IMR-90 (cell line): Measurements from ENCODE around the gene ITGA1. TPM values are rescaled to one million over a fixed set of nuclear protein-coding genes. Genes with fewer than 3 reads are reported as not detected.

Experiments used
- ATAC-seq: fragments of 200-7000 bp; cut with Tn5 transposase; 2 replicates; pipeline ENCODE4 v1.9.1; 2020; ENCODE audit warnings: low read depth, mild to moderate bottlenecking, moderate library complexity
- BruUV-seq: library from RNA; stranded (reverse); fragments of 400-500 nt; replicated peaks from 2 replicates; lab custom pipeline; 2021; lab: Mats Ljungman, UMichigan
- CTCF ChIA-PET: fragments of 300-600 bp; formaldehyde crosslinking; extraction: SDS; loops from one replicate; lab custom pipeline; 2021; ENCODE audit warnings: antibody characterized with exemption; lab: Yijun Ruan, JAX
- POLR2A ChIA-PET: fragments of 300-600 bp; sonication (Branson Sonifier 250); formaldehyde crosslinking; loops from one replicate; lab custom pipeline; 2022; ENCODE audit warnings: antibody characterized with exemption; ENCODE audit not compliant: unreplicated experiment; lab: Charles Lee
- DNase-seq: peaks from one replicate; pipeline ENCODE4 v3.0.0; 2013
- H2AFZ ChIP-seq: replicated peaks from 2 replicates; pipeline ENCODE3; 2013; ENCODE audit warnings: low read length, mild to moderate bottlenecking; ENCODE audit not compliant: poor library complexity
- H2AK5ac ChIP-seq: 2 replicates; pipeline ENCODE4 v1.6.1; 2013; ENCODE audit warnings: low read depth, low read length, inconsistent platforms
- H2AK9ac ChIP-seq: replicated peaks from 2 replicates; pipeline ENCODE3; 2013; ENCODE audit warnings: mild to moderate bottlenecking, low read depth, low read length, moderate library complexity; ENCODE audit not compliant: poor library complexity
- H2BK120ac ChIP-seq: 2 replicates; pipeline ENCODE4 v1.6.1; 2013; ENCODE audit warnings: low read depth, low read length, inconsistent platforms
- H2BK15ac ChIP-seq: 3 replicates; pipeline ENCODE4 v1.6.1; 2013; ENCODE audit warnings: low read depth, low read length, inconsistent platforms
- H2BK20ac ChIP-seq: 2 replicates; pipeline ENCODE4 v1.6.1; 2013; ENCODE audit warnings: low read depth, mild to moderate bottlenecking, inconsistent platforms, low read length, moderate library complexity
- H2BK5ac ChIP-seq: 2 replicates; pipeline ENCODE4 v1.6.1; 2013; ENCODE audit warnings: mild to moderate bottlenecking, low read depth, low read length, inconsistent platforms; ENCODE audit not compliant: poor library complexity, severe bottlenecking
- H3K14ac ChIP-seq: replicated peaks from 2 replicates; pipeline ENCODE4 v1.6.1; 2013; ENCODE audit warnings: low read depth, low read length, inconsistent platforms
- H3K18ac ChIP-seq: 2 replicates; pipeline ENCODE4 v1.6.1; 2013; ENCODE audit warnings: low read depth, low read length, control low read depth
- H3K23ac ChIP-seq: 2 replicates; pipeline ENCODE4 v1.6.1; 2013; ENCODE audit warnings: low read depth, low read length, inconsistent platforms
- H3K27ac ChIP-seq: 2 replicates; pipeline ENCODE4 v1.5.1; 2013; ENCODE audit warnings: mild to moderate bottlenecking, control low read depth, low read length; ENCODE audit not compliant: insufficient read depth
- H3K27me3 ChIP-seq: 2 replicates; pipeline ENCODE4 v1.6.1; 2013; ENCODE audit warnings: low read length; ENCODE audit not compliant: control insufficient read depth, insufficient read depth
- H3K36me3 ChIP-seq: 2 replicates; pipeline ENCODE4 v1.6.1; 2013; ENCODE audit warnings: low read length, mixed read lengths; ENCODE audit not compliant: control insufficient read depth, insufficient read depth
- H3K4ac ChIP-seq: 2 replicates; pipeline ENCODE4 v1.6.1; 2013; ENCODE audit warnings: low read depth, low read length, inconsistent platforms
- H3K4me1 ChIP-seq: 2 replicates; pipeline ENCODE4 v1.6.1; 2013; ENCODE audit warnings: low read length, mixed read lengths; ENCODE audit not compliant: control insufficient read depth, insufficient read depth
- H3K4me2 ChIP-seq: 2 replicates; pipeline ENCODE4 v1.6.1; 2013; ENCODE audit warnings: low read depth, mild to moderate bottlenecking, control low read depth, low read length, moderate library complexity
- H3K4me3 ChIP-seq: 2 replicates; pipeline ENCODE4 v1.5.1; 2013; ENCODE audit warnings: low read depth, mild to moderate bottlenecking, control low read depth, low read length, moderate library complexity; ENCODE audit not compliant: insufficient read depth
- H3K56ac ChIP-seq: 2 replicates; pipeline ENCODE4 v1.6.1; 2013; ENCODE audit warnings: low read length, inconsistent platforms; ENCODE audit not compliant: insufficient read depth; ENCODE audit errors: extremely low read depth
- H3K79me1 ChIP-seq, 2 experiments: 2 replicates each; pipeline ENCODE4 v1.6.1; 2013; ENCODE audit warnings: low read length in 2 of 2, inconsistent platforms in 1 of 2, low read depth in 1 of 2
- H3K9ac ChIP-seq: 2 replicates; pipeline ENCODE4 v1.6.1; 2013; ENCODE audit warnings: low read depth, low read length, control low read depth
- H3K9me1 ChIP-seq: 2 replicates; pipeline ENCODE4 v1.6.1; 2013; ENCODE audit warnings: low read length, inconsistent platforms; ENCODE audit not compliant: insufficient read depth
- H3K9me3 ChIP-seq: 2 replicates; pipeline ENCODE4 v1.6.1; 2013; ENCODE audit warnings: low read length; ENCODE audit not compliant: control insufficient read depth, insufficient read depth
- H4K20me1 ChIP-seq: 2 replicates; pipeline ENCODE4 v1.6.1; 2013; ENCODE audit warnings: low read length, inconsistent platforms; ENCODE audit not compliant: insufficient read depth
- H4K5ac ChIP-seq: 2 replicates; pipeline ENCODE4 v1.6.1; 2013; ENCODE audit warnings: mild to moderate bottlenecking, low read depth, low read length, control low read depth
- H4K8ac ChIP-seq, 2 experiments: 2 replicates each; pipeline ENCODE4 v1.6.1; 2013; ENCODE audit warnings: low read depth in 2 of 2, low read length in 2 of 2, control low read depth in 1 of 2, inconsistent platforms in 1 of 2
- H4K91ac ChIP-seq: 2 replicates; pipeline ENCODE4 v1.6.1; 2013; ENCODE audit warnings: low read depth, low read length, inconsistent platforms; ENCODE audit not compliant: insufficient read depth
- BHLHE40 ChIP-seq: fragments of 150-350 bp; IDR thresholded peaks from 2 replicates; pipeline ENCODE4 v1.6.1; 2016; ENCODE audit warnings: mild to moderate bottlenecking, low read depth, low read length
- CEBPB ChIP-seq: IDR thresholded peaks from 2 replicates; pipeline ENCODE4 v1.6.1; 2012; ENCODE audit warnings: low read depth, low read length, improper control_type of control experiment
- MAFK ChIP-seq: IDR thresholded peaks from 2 replicates; pipeline ENCODE4 v1.6.1; 2012; ENCODE audit warnings: low read depth, low read length, improper control_type of control experiment
- MAZ ChIP-seq: IDR thresholded peaks from 2 replicates; pipeline ENCODE4 v1.6.1; 2012; ENCODE audit warnings: low read depth, mild to moderate bottlenecking, low read length, improper control_type of control experiment, moderate library complexity, borderline replicate concordance
- MXI1 ChIP-seq: IDR thresholded peaks from 2 replicates; pipeline ENCODE4 v1.6.1; 2012; ENCODE audit warnings: low read depth, mild to moderate bottlenecking, low read length, moderate library complexity, borderline replicate concordance
- NFE2L2 ChIP-seq: fragments of 150-350 bp; IDR thresholded peaks from 2 replicates; pipeline ENCODE4 v1.6.1; 2016; ENCODE audit warnings: low read depth, mild to moderate bottlenecking, low read length
- POLR2A ChIP-seq: IDR thresholded peaks from 2 replicates; pipeline ENCODE4 v1.6.1; 2012; ENCODE audit warnings: mild to moderate bottlenecking, low read depth, low read length
- RAD21 ChIP-seq: IDR thresholded peaks from 2 replicates; pipeline ENCODE4 v1.6.1; 2012; ENCODE audit warnings: low read length, improper control_type of control experiment
- RCOR1 ChIP-seq: IDR thresholded peaks from 2 replicates; pipeline ENCODE4 v1.6.1; 2012; ENCODE audit warnings: mild to moderate bottlenecking, low read length, improper control_type of control experiment; ENCODE audit not compliant: insufficient replicate concordance
- WGBS, 2 experiments: methylation state at CpG; one replicate each; pipeline versions ENCODE4 v1.1.5 to v1.1.7; 2013; ENCODE audit warnings: missing lambda C conversion rate in 2 of 2; ENCODE audit not compliant: insufficient read length in 1 of 2; ENCODE audit errors: extremely low coverage in 2 of 2; 5-methylcytosine and 5-hydroxymethylcytosine counted together
- dilution Hi-C: fragments of 300-500 bp; cut with HindIII; formaldehyde crosslinking; loops from one replicate; pipeline ENCODE4 v1.14.3; 2018; ENCODE audit warnings: low sequenced_read_pairs; ENCODE audit not compliant: unreplicated experiment
- in situ Hi-C: fragments of 300-500 bp; cut with MboI; formaldehyde crosslinking; loops from 3 replicates; pipeline ENCODE4 v1.14.3; 2019; ENCODE audit warnings: low sequenced_read_pairs, inconsistent platforms, mixed read lengths
- intact Hi-C: fragments of 100-400 bp; cut with micrococcal nuclease; formaldehyde crosslinking; loops from 2 replicates; pipeline ENCODE4 v1.10.0; 2022
- polyA plus RNA-seq, 3 experiments: library from polyadenylated mRNA; depleted of rRNA; stranded (reverse); fragments of >200 nt; gene quantifications; 2 replicates each; pipeline ENCODE4 v1.2.3, GENCODE V29; 2012; ENCODE audit warnings: low replicate concordance in 1 of 3
- total RNA-seq: library from RNA; depleted of rRNA; stranded (reverse); fragments of >200 nt; gene quantifications from 2 replicates; pipeline ENCODE4 v1.2.3, GENCODE V29; 2012
- TF ChIP-seq, protein P1 (sequence below): conservative IDR thresholded peaks from 2 replicates; pipeline ENCODE4 v1.5.1; 2012; ENCODE audit warnings: mild to moderate bottlenecking, low read depth, low read length, improper control_type of control experiment

Gene ITGA1
- total and polyA plus RNA-seq, 2 of the 4 experiments (the other 2 are of a cell fraction) = 22.3 to 95.2 TPM

DNA sequence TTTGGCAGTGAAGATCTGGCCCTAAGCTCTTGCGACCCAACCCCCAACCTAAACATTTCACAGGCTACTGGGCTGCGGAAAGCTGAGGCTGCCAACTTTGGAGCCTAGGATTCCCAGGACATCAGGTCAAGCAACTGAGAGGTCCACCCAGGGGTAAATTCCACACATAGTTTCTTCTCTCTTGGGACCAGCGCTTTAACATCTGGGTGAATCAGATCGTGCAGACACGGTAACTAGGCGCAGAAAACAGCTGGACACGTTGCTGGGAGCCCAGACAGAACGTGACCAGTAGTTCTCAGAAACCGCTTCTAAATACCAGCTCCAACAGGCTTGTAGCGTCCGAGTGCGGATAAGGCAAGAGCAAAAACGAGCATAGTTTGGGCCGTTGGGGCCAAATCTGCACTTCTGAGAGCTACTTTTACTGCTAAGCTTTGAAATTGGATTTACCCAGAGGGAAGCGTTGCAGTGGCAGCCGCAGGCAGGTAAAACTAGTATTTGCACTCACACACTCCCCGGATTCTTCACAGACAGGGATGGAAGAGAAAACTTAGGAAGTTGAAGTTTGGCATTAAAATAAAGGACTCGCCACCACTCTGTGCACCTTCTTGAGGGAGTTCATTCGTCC is 11.8 kb downstream of the ITGA1 start:
- peak; percentile 79 for DNase-seq
- H3K9me1 ChIP-seq = no peaks in the 10 kb centered on the region

More for the DNA sequence above, 11.8 kb downstream of the ITGA1 start:
- peak overlapping the region; percentile 17; the same call in 1 of the 3 replicates for H2BK15ac ChIP-seq
- BruUV-seq = no TSS peak
- H4K5ac ChIP-seq = peak overlapping the region; percentile 34
- H3K18ac ChIP-seq = peak overlapping the region; percentile 35
- TF ChIP-seq POLR2A (no peak), RCOR1 (peak; percentile 37), CEBPB (no peak), NFE2L2 (no peak), RAD21 (no peak), MAFK (no peak), BHLHE40 (peak; percentile 89), MXI1 (peak; percentile 38; the same call in 1 of the 2 replicates), MAZ (no peak)
- TF ChIP-seq, protein P1, sequence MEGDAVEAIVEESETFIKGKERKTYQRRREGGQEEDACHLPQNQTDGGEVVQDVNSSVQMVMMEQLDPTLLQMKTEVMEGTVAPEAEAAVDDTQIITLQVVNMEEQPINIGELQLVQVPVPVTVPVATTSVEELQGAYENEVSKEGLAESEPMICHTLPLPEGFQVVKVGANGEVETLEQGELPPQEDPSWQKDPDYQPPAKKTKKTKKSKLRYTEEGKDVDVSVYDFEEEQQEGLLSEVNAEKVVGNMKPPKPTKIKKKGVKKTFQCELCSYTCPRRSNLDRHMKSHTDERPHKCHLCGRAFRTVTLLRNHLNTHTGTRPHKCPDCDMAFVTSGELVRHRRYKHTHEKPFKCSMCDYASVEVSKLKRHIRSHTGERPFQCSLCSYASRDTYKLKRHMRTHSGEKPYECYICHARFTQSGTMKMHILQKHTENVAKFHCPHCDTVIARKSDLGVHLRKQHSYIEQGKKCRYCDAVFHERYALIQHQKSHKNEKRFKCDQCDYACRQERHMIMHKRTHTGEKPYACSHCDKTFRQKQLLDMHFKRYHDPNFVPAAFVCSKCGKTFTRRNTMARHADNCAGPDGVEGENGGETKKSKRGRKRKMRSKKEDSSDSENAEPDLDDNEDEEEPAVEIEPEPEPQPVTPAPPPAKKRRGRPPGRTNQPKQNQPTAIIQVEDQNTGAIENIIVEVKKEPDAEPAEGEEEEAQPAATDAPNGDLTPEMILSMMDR = no peak
- peak; percentile 25 for ATAC-seq
- H3K79me1 ChIP-seq = peaks cover 0 to 22% of the 10 kb centered on the region in 2 experiments; a peak in 2 of 4 replicates
- peaks cover 11% of the 10 kb centered on the region for H3K36me3 ChIP-seq
- intact Hi-C loops (no loop called here), in situ Hi-C loops (no loop called here), dilution Hi-C loops (no loop called here)
- 0% methylated on average over 7 of the region's 19 CpGs; no CpG with 5 or more reads in 1 of the 2 experiments for WGBS, 2 experiments
- peak overlapping the region; percentile 84 for H3K4me2 ChIP-seq
- peak overlapping the region; percentile 87 for H2AFZ ChIP-seq
- no peaks in the 10 kb centered on the region; the same call in 1 of the 2 replicates for H3K4me1 ChIP-seq
- H4K20me1 ChIP-seq = peaks cover 30% of the 10 kb centered on the region
- ChIA-PET POLR2A (interaction anchor here (0.6 to 1.2 kb wide), 3 partner anchors 9 to 11 kb away, joined by 4 to 5 read pairs (median 5); no protein-coding TSS in a partner anchor), CTCF (interaction anchor here (0.5 to 1.4 kb wide), 7 partner anchors 8 to 135 kb away, joined by 3 to 5 read pairs (median 3); partner anchors contain the start of genes ITGA1 and PELO)
- H2AK9ac ChIP-seq = peak overlapping the region; percentile 2
- peak overlapping the region; percentile 81 for H3K4ac ChIP-seq
- H2AK5ac ChIP-seq = peak overlapping the region; percentile 49; the same call in 1 of the 2 replicates
- H3K14ac ChIP-seq = peak overlapping the region; percentile 87
- H3K9me3 ChIP-seq = no peaks in the 10 kb centered on the region
- H3K4me3 ChIP-seq = peak overlapping the region; percentile 56
- H2BK20ac ChIP-seq = peak overlapping the region; percentile 34
- peak overlapping the region; percentile 97 for H3K23ac ChIP-seq
- peak overlapping the region; percentile 74 for H2BK5ac ChIP-seq
- peak overlapping the region; percentile 89 for H2BK120ac ChIP-seq
- peak overlapping the region; percentile 81 for H3K56ac ChIP-seq
- peak overlapping the region; percentile 40 to 84 for H4K8ac ChIP-seq
- H4K91ac ChIP-seq = peak overlapping the region; percentile 75
- H3K27me3 ChIP-seq = no peaks in the 10 kb centered on the region
- peak overlapping the region; percentile 95 for H3K27ac ChIP-seq
- peak overlapping the region; percentile 79 for H3K9ac ChIP-seq
